K562 (cell line): ENCODE data around the gene DOCK7. TPM values are rescaled to one million over a fixed set of nuclear protein-coding genes. Genes with fewer than 3 reads are reported as not detected.

Experiments
- ATAC-seq: fragments of 200-7000 bp; cut with Tn5 transposase; 3 replicates; pipeline ENCODE4 v1.9.1; 2020; ENCODE audit warnings: moderate library complexity
- BruUV-seq: library from RNA; stranded (reverse); fragments of 400-500 nt; replicated peaks from 2 replicates; lab custom pipeline; 2021; lab: Mats Ljungman, UMichigan
- CTCF ChIA-PET: fragments of 300-600 bp; formaldehyde crosslinking; extraction: SDS; loops from one replicate; lab custom pipeline; 2021; ENCODE audit warnings: low intra/inter-chr PET ratio; lab: Yijun Ruan, JAX
- POLR2A ChIA-PET: fragments of 300-600, 350-650 bp; sonication (Branson Sonifier 250); formaldehyde crosslinking; extraction: SDS; loops from one replicate; lab custom pipeline; 2021; ENCODE audit warnings: antibody characterized with exemption, inconsistent platforms; lab: Yijun Ruan, JAX
- DNase-seq, 4 experiments: peaks; one replicate each; pipeline versions ENCODE4 v3.0.0 to v3.0.0-alpha.2; 2011 to 2018; ENCODE audit warnings: low spot score in 3 of 4, mixed read lengths in 3 of 4; ENCODE audit errors: extremely low read depth in 1 of 4
- FAIRE-seq: peaks from 2 replicates; lab custom pipeline; 2011; peaks lifted over from hg19 to GRCh38; lab: Jason Lieb, UNC
- H2AFZ ChIP-seq: 2 replicates; pipeline ENCODE4 v1.6.0; 2011; ENCODE audit warnings: low read depth, low read length, control low read depth, inconsistent platforms
- H3K27ac ChIP-seq: fragments of 200-600 bp; 3 replicates; pipeline ENCODE4 v1.8.0; 2011; ENCODE audit warnings: low read depth, mild to moderate bottlenecking, control low read depth, inconsistent platforms, low read length, moderate library complexity, mixed read lengths; ENCODE audit errors: extremely low read depth
- H3K27me3 ChIP-seq, 2 experiments: fragments of 300-600 bp in 1 of 2; 2 replicates in 1 of 2; 3 replicates in 1 of 2; pipeline versions ENCODE4 v1.6.0 to v1.8.0; 2011; ENCODE audit warnings: inconsistent platforms in 2 of 2, low read length in 2 of 2, mild to moderate bottlenecking in 1 of 2, mixed read lengths in 1 of 2, moderate library complexity in 1 of 2; ENCODE audit not compliant: control insufficient read depth in 2 of 2, insufficient read depth in 2 of 2
- H3K36me3 ChIP-seq: fragments of 300-600 bp; 3 replicates; pipeline ENCODE4 v1.8.0; 2011; ENCODE audit warnings: mild to moderate bottlenecking, low read length, inconsistent platforms; ENCODE audit not compliant: control insufficient read depth, insufficient read depth
- H3K4me1 ChIP-seq, 2 experiments: fragments of 200-600 bp in 1 of 2; replicated peaks in 1 of 2; 2 replicates in 1 of 2; 3 replicates in 1 of 2; pipeline versions ENCODE4 v1.5.1 to v1.8.0; 2011; ENCODE audit warnings: inconsistent platforms in 2 of 2, low read length in 2 of 2, mild to moderate bottlenecking in 1 of 2, mixed read lengths in 1 of 2, moderate library complexity in 1 of 2; ENCODE audit not compliant: control insufficient read depth in 2 of 2, insufficient read depth in 2 of 2
- H3K4me2 ChIP-seq: 2 replicates; pipeline ENCODE4 v1.6.1; 2011; ENCODE audit warnings: low read length, control low read depth, inconsistent platforms, mixed read lengths; ENCODE audit not compliant: insufficient read depth
- H3K4me3 ChIP-seq: fragments of 200-600 bp; sonication (generic), shearing (Covaris generic); 2 replicates; pipeline ENCODE4 v1.5.1; 2016; ENCODE audit warnings: control low read depth, inconsistent platforms
- H3K79me2 ChIP-seq: fragments of 200-600 bp; 3 replicates; pipeline ENCODE4 v1.8.0; 2011; ENCODE audit warnings: low read length, inconsistent platforms; ENCODE audit not compliant: control insufficient read depth, insufficient read depth
- H3K9ac ChIP-seq, 2 experiments: 2 replicates each; pipeline versions ENCODE4 v1.6.0 to v1.6.1; 2011; ENCODE audit warnings: low read depth in 2 of 2, low read length in 2 of 2, control low read depth in 1 of 2, inconsistent platforms in 1 of 2, mild to moderate bottlenecking in 1 of 2, mixed read lengths in 1 of 2; ENCODE audit not compliant: insufficient read depth in 1 of 2
- H3K9me1 ChIP-seq: one replicate; pipeline ENCODE4 v1.6.0; 2011; ENCODE audit warnings: inconsistent platforms, mild to moderate bottlenecking, low read length, moderate library complexity; ENCODE audit not compliant: control insufficient read depth, insufficient read depth
- H3K9me3 ChIP-seq: replicated peaks from 2 replicates; pipeline ENCODE4 v1.5.1; 2011; ENCODE audit warnings: low read depth, low read length, inconsistent platforms; ENCODE audit not compliant: control insufficient read depth, insufficient read depth
- H4K20me1 ChIP-seq: replicated peaks from 2 replicates; pipeline ENCODE4 v1.6.1; 2011; ENCODE audit warnings: low read length, inconsistent platforms, mixed read lengths; ENCODE audit not compliant: control insufficient read depth, insufficient read depth
- WGBS: fragments of 100-300 bp; shearing (Covaris generic); methylation state at CpG from one replicate; pipeline ENCODE4 v1.1.6; 2016; ENCODE audit warnings: low coverage, mixed read lengths; ENCODE audit not compliant: insufficient coverage; ENCODE audit errors: missing lambda C conversion rate; 5-methylcytosine and 5-hydroxymethylcytosine counted together
- in situ Hi-C: fragments of 300-500 bp; cut with MboI; formaldehyde crosslinking; loops from 4 replicates; pipeline ENCODE4 v1.15.0; 2018; ENCODE audit warnings: inconsistent platforms, mixed read lengths
- intact Hi-C: fragments of 100-400 bp; cut with micrococcal nuclease; formaldehyde crosslinking; loops from 2 replicates; pipeline ENCODE4 v1.14.2; 2022
- polyA plus RNA-seq, 8 experiments: library from polyadenylated mRNA; depleted of rRNA in 4 of 8; stranded (reverse) in 5 of 8; unstranded in 3 of 8; fragments of >200 nt; fragmentation: Nextera tagmentation in 2 of 8; fragmentation: Illumina TruSeq in 1 of 8; extraction: Ambion mirVana in 2 of 8; extraction: Trizol in 1 of 8; gene quantifications; 2 replicates each; pipeline versions ENCODE4 v1.2.1 to v1.2.3, GENCODE V29; 2011 to 2014; ENCODE audit warnings: inconsistent platforms in 1 of 8, missing spikeins in 1 of 8
- total RNA-seq, 7 experiments: library from RNA; depleted of rRNA in 6 of 7; stranded (reverse); fragments of >200 nt in 6 of 7; fragmentation: Illumina TruSeq in 2 of 7; extraction: Trizol in 2 of 7; gene quantifications; 2 replicates each; pipeline versions ENCODE4 v1.2.1 to v1.2.3, GENCODE V29; 2011 to 2021; ENCODE audit warnings: low replicate concordance in 1 of 7
- TF ChIP-seq, protein P1 (sequence below): fragments of 200-600 bp; sonication (generic); IDR thresholded peaks from one replicate; pipeline ENCODE4 v1.6.1; 2012; ENCODE audit warnings: mild to moderate bottlenecking, low read depth, low read length, inconsistent platforms

Gene DOCK7
- total and polyA plus RNA-seq, 9 of the 15 experiments (the other 6 are each of a cell fraction or from before 2014, with no cell fraction given): 4.9 to 35.1 (median 12.6) TPM

DNA sequence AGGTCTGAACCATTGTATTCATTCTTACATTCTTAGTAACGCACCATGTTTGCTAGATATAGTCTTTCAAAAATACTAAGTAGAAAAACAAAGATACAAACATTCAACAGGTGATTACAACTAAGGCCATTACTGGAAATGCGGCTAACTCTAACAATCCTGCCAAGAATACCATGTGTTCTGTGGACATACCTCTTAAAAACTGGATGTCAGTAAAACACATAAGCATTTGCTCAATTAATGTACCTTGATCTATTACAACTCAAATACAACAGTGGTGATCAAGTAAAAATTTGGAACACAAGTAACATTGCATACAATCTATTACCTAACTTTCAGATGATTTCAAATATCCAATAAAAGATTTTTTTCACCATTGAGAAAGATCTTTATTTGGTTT lies 75.4 kb downstream of the DOCK7 start:
- no peaks in the 10 kb centered on the region for H4K20me1 ChIP-seq
- no peaks in the 10 kb centered on the region for H3K9me3 ChIP-seq
- H3K4me3 ChIP-seq: no peak overlapping the region
- POLR2A ChIA-PET: no interaction called here
- TF ChIP-seq, protein P1, sequence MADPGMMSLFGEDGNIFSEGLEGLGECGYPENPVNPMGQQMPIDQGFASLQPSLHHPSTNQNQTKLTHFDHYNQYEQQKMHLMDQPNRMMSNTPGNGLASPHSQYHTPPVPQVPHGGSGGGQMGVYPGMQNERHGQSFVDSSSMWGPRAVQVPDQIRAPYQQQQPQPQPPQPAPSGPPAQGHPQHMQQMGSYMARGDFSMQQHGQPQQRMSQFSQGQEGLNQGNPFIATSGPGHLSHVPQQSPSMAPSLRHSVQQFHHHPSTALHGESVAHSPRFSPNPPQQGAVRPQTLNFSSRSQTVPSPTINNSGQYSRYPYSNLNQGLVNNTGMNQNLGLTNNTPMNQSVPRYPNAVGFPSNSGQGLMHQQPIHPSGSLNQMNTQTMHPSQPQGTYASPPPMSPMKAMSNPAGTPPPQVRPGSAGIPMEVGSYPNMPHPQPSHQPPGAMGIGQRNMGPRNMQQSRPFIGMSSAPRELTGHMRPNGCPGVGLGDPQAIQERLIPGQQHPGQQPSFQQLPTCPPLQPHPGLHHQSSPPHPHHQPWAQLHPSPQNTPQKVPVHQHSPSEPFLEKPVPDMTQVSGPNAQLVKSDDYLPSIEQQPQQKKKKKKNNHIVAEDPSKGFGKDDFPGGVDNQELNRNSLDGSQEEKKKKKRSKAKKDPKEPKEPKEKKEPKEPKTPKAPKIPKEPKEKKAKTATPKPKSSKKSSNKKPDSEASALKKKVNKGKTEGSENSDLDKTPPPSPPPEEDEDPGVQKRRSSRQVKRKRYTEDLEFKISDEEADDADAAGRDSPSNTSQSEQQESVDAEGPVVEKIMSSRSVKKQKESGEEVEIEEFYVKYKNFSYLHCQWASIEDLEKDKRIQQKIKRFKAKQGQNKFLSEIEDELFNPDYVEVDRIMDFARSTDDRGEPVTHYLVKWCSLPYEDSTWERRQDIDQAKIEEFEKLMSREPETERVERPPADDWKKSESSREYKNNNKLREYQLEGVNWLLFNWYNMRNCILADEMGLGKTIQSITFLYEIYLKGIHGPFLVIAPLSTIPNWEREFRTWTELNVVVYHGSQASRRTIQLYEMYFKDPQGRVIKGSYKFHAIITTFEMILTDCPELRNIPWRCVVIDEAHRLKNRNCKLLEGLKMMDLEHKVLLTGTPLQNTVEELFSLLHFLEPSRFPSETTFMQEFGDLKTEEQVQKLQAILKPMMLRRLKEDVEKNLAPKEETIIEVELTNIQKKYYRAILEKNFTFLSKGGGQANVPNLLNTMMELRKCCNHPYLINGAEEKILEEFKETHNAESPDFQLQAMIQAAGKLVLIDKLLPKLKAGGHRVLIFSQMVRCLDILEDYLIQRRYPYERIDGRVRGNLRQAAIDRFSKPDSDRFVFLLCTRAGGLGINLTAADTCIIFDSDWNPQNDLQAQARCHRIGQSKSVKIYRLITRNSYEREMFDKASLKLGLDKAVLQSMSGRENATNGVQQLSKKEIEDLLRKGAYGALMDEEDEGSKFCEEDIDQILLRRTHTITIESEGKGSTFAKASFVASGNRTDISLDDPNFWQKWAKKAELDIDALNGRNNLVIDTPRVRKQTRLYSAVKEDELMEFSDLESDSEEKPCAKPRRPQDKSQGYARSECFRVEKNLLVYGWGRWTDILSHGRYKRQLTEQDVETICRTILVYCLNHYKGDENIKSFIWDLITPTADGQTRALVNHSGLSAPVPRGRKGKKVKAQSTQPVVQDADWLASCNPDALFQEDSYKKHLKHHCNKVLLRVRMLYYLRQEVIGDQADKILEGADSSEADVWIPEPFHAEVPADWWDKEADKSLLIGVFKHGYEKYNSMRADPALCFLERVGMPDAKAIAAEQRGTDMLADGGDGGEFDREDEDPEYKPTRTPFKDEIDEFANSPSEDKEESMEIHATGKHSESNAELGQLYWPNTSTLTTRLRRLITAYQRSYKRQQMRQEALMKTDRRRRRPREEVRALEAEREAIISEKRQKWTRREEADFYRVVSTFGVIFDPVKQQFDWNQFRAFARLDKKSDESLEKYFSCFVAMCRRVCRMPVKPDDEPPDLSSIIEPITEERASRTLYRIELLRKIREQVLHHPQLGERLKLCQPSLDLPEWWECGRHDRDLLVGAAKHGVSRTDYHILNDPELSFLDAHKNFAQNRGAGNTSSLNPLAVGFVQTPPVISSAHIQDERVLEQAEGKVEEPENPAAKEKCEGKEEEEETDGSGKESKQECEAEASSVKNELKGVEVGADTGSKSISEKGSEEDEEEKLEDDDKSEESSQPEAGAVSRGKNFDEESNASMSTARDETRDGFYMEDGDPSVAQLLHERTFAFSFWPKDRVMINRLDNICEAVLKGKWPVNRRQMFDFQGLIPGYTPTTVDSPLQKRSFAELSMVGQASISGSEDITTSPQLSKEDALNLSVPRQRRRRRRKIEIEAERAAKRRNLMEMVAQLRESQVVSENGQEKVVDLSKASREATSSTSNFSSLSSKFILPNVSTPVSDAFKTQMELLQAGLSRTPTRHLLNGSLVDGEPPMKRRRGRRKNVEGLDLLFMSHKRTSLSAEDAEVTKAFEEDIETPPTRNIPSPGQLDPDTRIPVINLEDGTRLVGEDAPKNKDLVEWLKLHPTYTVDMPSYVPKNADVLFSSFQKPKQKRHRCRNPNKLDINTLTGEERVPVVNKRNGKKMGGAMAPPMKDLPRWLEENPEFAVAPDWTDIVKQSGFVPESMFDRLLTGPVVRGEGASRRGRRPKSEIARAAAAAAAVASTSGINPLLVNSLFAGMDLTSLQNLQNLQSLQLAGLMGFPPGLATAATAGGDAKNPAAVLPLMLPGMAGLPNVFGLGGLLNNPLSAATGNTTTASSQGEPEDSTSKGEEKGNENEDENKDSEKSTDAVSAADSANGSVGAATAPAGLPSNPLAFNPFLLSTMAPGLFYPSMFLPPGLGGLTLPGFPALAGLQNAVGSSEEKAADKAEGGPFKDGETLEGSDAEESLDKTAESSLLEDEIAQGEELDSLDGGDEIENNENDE: no peak
- H3K36me3 ChIP-seq: no peaks in the 10 kb centered on the region
- intact Hi-C loops (no loop called here), in situ Hi-C loops (no loop called here)
- H3K4me2 ChIP-seq: no peak overlapping the region
- ATAC-seq (no peak), DNase-seq (no peak), FAIRE-seq (no peak)
- no peaks in the 10 kb centered on the region for H3K4me1 ChIP-seq
- H3K27me3 ChIP-seq: no peaks in the 10 kb centered on the region
- CTCF ChIA-PET: no interaction called here
- H2AFZ ChIP-seq: no peak overlapping the region
- no peaks in the 10 kb centered on the region for H3K79me2 ChIP-seq
- H3K27ac ChIP-seq: no peak overlapping the region
- WGBS: 81% methylated on average over 2 of the region's 2 CpGs
- no TSS peak for BruUV-seq
- H3K9me1 ChIP-seq: no peaks in the 10 kb centered on the region
- H3K9ac ChIP-seq: no peak overlapping the region
